RWPE2 (cell line): ENCODE measurements around the gene PARP12.

Experiments used
- ATAC-seq: fragments of 200-7000 bp; cut with Tn5 transposase; 3 replicates; pipeline ENCODE4 v1.9.1; 2021; ENCODE audit warnings: low read depth
- DNase-seq: peaks from one replicate; pipeline ENCODE4 v3.0.0-alpha.2; 2020; ENCODE audit warnings: low spot score
- H3K27ac ChIP-seq: fragments of 450-650 bp; 2 replicates; pipeline ENCODE4 v1.5.1; 2017; ENCODE audit warnings: mild to moderate bottlenecking; ENCODE audit not compliant: poor library complexity, severe bottlenecking
- H3K27me3 ChIP-seq: fragments of 250-450 bp; sonication (Bioruptor Pico); 2 replicates; pipeline ENCODE4 v1.5.1; 2021; ENCODE audit warnings: mild to moderate bottlenecking, moderate library complexity; ENCODE audit not compliant: insufficient read depth, poor library complexity, severe bottlenecking
- H3K36me3 ChIP-seq: fragments of 250-450 bp; sonication (Bioruptor Pico); 2 replicates; pipeline ENCODE4 v1.5.1; 2020; ENCODE audit warnings: low read depth, mild to moderate bottlenecking, moderate library complexity
- H3K4me1 ChIP-seq: fragments of 250-450 bp; sonication (Bioruptor Pico); 2 replicates; pipeline ENCODE4 v1.5.1; 2021; ENCODE audit warnings: mild to moderate bottlenecking, moderate library complexity; ENCODE audit not compliant: insufficient read depth, poor library complexity, severe bottlenecking
- H3K4me3 ChIP-seq: fragments of 250-450 bp; sonication (Bioruptor Pico); 2 replicates; pipeline ENCODE4 v1.5.1; 2021; ENCODE audit warnings: mild to moderate bottlenecking, moderate library complexity; ENCODE audit not compliant: severe bottlenecking
- H3K9me3 ChIP-seq: fragments of 250-450 bp; sonication (Bioruptor Pico); 2 replicates; pipeline ENCODE4 v1.5.1; 2021; ENCODE audit warnings: mild to moderate bottlenecking, moderate library complexity; ENCODE audit not compliant: severe bottlenecking
- TF ChIP-seq, protein P1 (sequence below): fragments of 450-650 bp; IDR thresholded peaks from one replicate; pipeline ENCODE4 v1.5.1; 2017; ENCODE audit warnings: mild to moderate bottlenecking, moderate library complexity; ENCODE audit not compliant: poor library complexity, severe bottlenecking

Gene PARP12

DNA sequence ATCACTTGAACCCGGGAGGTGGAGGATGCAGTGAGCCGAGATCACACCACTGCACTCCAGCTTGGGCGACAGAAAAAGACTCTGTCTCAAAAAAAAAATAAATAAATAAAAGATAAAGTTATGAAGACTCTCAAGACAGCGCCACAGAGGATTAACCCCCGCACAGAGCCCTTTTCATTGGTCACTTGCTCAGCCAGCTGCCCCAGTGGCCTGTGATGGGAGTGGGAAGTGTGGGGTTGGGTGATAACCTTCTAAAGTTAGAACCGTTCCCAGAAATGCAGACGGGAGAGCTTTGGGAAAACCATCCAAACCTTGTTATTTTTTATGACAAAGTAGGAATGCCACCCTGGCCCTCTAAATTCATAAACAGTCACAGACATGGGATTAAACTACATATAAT lies 57.4 kb downstream of the PARP12 start:
- TF ChIP-seq, protein P1, sequence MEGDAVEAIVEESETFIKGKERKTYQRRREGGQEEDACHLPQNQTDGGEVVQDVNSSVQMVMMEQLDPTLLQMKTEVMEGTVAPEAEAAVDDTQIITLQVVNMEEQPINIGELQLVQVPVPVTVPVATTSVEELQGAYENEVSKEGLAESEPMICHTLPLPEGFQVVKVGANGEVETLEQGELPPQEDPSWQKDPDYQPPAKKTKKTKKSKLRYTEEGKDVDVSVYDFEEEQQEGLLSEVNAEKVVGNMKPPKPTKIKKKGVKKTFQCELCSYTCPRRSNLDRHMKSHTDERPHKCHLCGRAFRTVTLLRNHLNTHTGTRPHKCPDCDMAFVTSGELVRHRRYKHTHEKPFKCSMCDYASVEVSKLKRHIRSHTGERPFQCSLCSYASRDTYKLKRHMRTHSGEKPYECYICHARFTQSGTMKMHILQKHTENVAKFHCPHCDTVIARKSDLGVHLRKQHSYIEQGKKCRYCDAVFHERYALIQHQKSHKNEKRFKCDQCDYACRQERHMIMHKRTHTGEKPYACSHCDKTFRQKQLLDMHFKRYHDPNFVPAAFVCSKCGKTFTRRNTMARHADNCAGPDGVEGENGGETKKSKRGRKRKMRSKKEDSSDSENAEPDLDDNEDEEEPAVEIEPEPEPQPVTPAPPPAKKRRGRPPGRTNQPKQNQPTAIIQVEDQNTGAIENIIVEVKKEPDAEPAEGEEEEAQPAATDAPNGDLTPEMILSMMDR: no peak
- no peak for DNase-seq
- H3K27ac ChIP-seq: no peak overlapping the region
- H3K4me3 ChIP-seq: no peak overlapping the region
- H3K36me3 ChIP-seq: no peaks in the 10 kb centered on the region
- H3K27me3 ChIP-seq: no peaks in the 10 kb centered on the region
- no peak for ATAC-seq
- H3K9me3 ChIP-seq: no peaks in the 10 kb centered on the region
- peaks cover 3% of the 10 kb centered on the region for H3K4me1 ChIP-seq

DNA sequence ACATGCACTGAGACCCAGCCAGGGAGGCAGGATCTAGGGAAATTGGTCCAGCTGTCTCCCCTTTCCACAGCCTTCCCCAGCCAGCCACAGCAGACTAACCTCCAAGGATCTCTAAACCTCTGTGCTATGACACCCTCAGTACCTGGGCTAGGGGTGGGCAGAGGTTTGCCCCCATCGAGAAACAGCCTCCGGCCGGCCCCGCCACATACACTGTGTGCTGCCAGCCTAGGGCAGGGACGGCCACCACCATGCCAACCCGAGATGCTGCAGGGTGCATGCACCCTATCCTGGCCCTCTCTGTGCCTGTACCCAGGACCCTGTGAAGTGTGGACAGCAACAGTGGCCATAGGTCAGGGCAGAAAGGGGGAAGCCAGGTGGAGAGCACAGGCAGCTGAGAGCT lies 58.1 kb downstream of the PARP12 start:
- H3K4me3 ChIP-seq: no peak overlapping the region
- no peaks in the 10 kb centered on the region for H3K36me3 ChIP-seq
- ATAC-seq: no peak
- no peak for DNase-seq
- no peaks in the 10 kb centered on the region for H3K27me3 ChIP-seq
- no peaks in the 10 kb centered on the region for H3K9me3 ChIP-seq
- H3K27ac ChIP-seq: no peak overlapping the region
- TF ChIP-seq, protein P1: no peak
- peaks cover 3% of the 10 kb centered on the region for H3K4me1 ChIP-seq

DNA sequence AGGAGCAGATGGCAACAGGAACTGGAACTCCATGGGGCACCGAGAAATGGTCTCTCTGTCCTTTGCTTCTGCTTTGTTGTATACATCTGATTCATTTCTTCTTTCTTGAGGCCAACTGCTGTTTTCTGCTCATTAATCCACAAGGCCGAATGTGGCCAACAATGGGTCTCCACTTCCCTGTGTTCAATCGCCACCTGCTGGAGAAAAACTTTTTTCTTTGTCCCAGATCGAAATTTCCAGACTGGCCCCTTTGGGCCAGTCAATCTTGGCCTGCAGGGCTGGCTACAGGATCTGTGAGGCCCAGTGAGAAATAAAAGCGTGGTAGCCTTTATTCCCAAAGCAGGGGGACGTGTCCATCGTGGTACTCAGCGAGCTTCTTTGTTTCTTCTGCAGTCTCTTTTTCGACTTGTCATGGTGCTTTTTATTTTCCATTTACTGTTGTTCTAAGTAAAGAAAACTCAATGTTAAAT lies 58.8 kb downstream of the PARP12 start:
- ATAC-seq (peak; percentile 57), DNase-seq (no peak)
- TF ChIP-seq, protein P1: peak; percentile 75

DNA sequence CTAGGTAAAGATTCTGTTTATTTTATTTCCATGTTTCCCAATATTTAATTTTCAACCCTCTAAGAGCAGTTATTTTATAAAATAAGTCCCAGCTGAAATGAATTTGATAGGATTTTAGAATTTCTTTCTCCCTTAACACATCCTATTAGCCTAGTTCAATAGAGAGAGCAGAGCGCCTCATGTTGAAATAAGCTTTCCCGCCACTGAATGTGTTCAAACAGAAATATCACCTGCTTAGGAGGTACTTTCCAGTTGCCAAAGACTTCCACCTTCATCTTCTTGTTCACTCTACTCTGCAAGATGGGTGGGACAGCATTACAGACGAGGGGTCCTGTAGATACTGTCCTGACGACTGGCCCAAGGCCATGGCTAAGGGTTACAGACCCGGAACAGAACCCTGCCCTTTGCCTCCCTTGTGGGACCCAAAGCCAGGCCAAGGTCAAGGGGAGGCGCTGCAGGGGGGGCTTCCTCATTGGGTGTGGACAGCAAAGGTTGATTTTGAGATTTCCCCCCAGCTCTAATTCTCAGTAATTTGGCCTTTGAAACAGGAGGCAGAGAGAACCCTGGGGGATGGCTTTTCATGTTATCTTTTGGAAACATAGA lies 62.0 kb downstream of the PARP12 start:
- Histone ChIP-seq H3K9me3 (no peaks in the 10 kb centered on the region), H3K4me1 (peaks cover 3% of the 10 kb centered on the region), H3K4me3 (no peak overlapping the region), H3K27me3 (no peaks in the 10 kb centered on the region), H3K27ac (no peak overlapping the region), H3K36me3 (no peaks in the 10 kb centered on the region)
- ATAC-seq (no peak), DNase-seq (no peak)
- TF ChIP-seq, protein P1: no peak

More for the DNA sequence above, 58.8 kb downstream of the PARP12 start:
- no peaks in the 10 kb centered on the region for H3K27me3 ChIP-seq
- H3K36me3 ChIP-seq: no peaks in the 10 kb centered on the region
- no peak overlapping the region for H3K27ac ChIP-seq
- peaks cover 3% of the 10 kb centered on the region for H3K4me1 ChIP-seq
- no peaks in the 10 kb centered on the region for H3K9me3 ChIP-seq
- H3K4me3 ChIP-seq: no peak overlapping the region

DNA sequence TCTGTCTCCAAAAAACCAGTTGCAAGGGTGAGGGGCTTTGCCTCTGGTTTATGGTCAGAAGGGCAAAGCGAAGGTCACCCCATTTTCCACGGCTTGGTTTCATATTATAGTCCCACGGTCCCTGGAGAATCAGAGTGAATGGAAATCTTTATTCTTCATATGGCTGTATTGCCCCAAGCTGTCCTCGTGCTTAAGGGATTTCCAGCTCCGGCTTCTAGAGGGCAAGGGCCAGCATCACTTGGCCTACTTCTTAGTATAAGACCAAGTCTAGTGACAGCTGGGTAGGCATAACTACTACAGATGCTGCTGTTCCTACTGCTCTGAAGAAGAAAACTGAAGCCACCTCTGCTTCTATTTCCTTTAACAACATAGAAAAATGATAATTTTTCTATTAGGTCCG lies 63.2 kb downstream of the PARP12 start:
- H3K4me1 ChIP-seq: peaks cover 3% of the 10 kb centered on the region
- TF ChIP-seq, protein P1: no peak
- DNase-seq (no peak), ATAC-seq (no peak)
- H3K4me3 ChIP-seq: no peak overlapping the region
- no peak overlapping the region for H3K27ac ChIP-seq
- H3K9me3 ChIP-seq: no peaks in the 10 kb centered on the region
- no peaks in the 10 kb centered on the region for H3K27me3 ChIP-seq
- no peaks in the 10 kb centered on the region for H3K36me3 ChIP-seq
